Activated naive CD8-positive, alpha-beta T cell treated with anti-CD3 and anti-CD28 coated beads, Interleukin-2, amount 10 ng/mL, durations not matched to agents 7 days and 5 days (primary cell): Measurements from ENCODE around the gene MYADML2. TPM values are rescaled to one million over a fixed set of nuclear protein-coding genes. Genes with fewer than 3 reads are reported as not detected.
A peak's percentile ranks its signal among the peaks of the same experiment; 100 is the strongest.

Experiments
- ATAC-seq: fragments of 150-1000 bp; cut with Tn5 transposase; one replicate; pipeline ENCODE4 v1.10.0; 2021; ENCODE audit warnings: low read depth, moderate library complexity
- POLR2A ChIA-PET: fragments of 350-600 bp; sonication (Branson Sonifier 250); formaldehyde crosslinking; loops from one replicate; lab custom pipeline; 2021; ENCODE audit warnings: antibody characterized with exemption; lab: Charles Lee
- DNase-seq: peaks from one replicate; pipeline ENCODE4 v3.0.0; 2021
- H3K27ac Mint-ChIP-seq: one replicate; pipeline ENCODE4 v1.8.0; 2022; ENCODE audit warnings: mild to moderate bottlenecking, mixed read lengths
- H3K27me3 Mint-ChIP-seq: one replicate; pipeline ENCODE4 v1.8.0; 2022; ENCODE audit warnings: mild to moderate bottlenecking, moderate library complexity, mixed read lengths
- H3K36me3 Mint-ChIP-seq: one replicate; pipeline ENCODE4 v1.8.0; 2021; ENCODE audit warnings: mild to moderate bottlenecking, mixed read lengths
- H3K4me1 Mint-ChIP-seq: one replicate; pipeline ENCODE4 v1.8.0; 2021; ENCODE audit warnings: mixed read lengths
- H3K4me3 Mint-ChIP-seq: one replicate; pipeline ENCODE4 v1.8.0; 2022; ENCODE audit warnings: mild to moderate bottlenecking, moderate library complexity, mixed read lengths
- H3K9me3 Mint-ChIP-seq: one replicate; pipeline ENCODE4 v1.8.0; 2021; ENCODE audit warnings: mixed read lengths
- total RNA-seq, 2 experiments: library from RNA; stranded (reverse); gene quantifications; one replicate each; pipeline ENCODE4 v1.2.3, GENCODE V29; 2021

The MYADML2 gene
- total RNA-seq, 2 experiments from 2014 or later = not detected

- peaks cover 8% of the 10 kb centered on the region for H3K27me3 Mint-ChIP-seq
- no peak for ATAC-seq
- no peak for DNase-seq
- H3K27ac Mint-ChIP-seq = no peak overlapping the region
- no peak overlapping the region for H3K4me3 Mint-ChIP-seq
- no peaks in the 10 kb centered on the region for H3K4me1 Mint-ChIP-seq
- POLR2A ChIA-PET = interaction anchor here (1.4 kb wide), 1 partner anchor 70 kb away, joined by 3 read pairs; the partner anchor contains the start of gene CENPX
- no peaks in the 10 kb centered on the region for H3K36me3 Mint-ChIP-seq
- H3K9me3 Mint-ChIP-seq = no peaks in the 10 kb centered on the region
Observed at GRCh38 chr17:81951785-81952684, 5.0 kb upstream of the MYADML2 start.

- no peak for ATAC-seq
- peaks cover 8% of the 10 kb centered on the region for H3K27me3 Mint-ChIP-seq
- H3K4me1 Mint-ChIP-seq = no peaks in the 10 kb centered on the region
- H3K27ac Mint-ChIP-seq = no peak overlapping the region
- H3K4me3 Mint-ChIP-seq = no peak overlapping the region
- POLR2A ChIA-PET = no interaction called here
- no peaks in the 10 kb centered on the region for H3K9me3 Mint-ChIP-seq
- DNase-seq = no peak
- no peaks in the 10 kb centered on the region for H3K36me3 Mint-ChIP-seq
Observed at GRCh38 chr17:81950501-81950900, 3.5 kb upstream of the MYADML2 start.

- Mint-ChIP-seq H3K36me3 (no peaks in the 10 kb centered on the region), H3K9me3 (no peaks in the 10 kb centered on the region), H3K27ac (no peak overlapping the region), H3K4me1 (no peaks in the 10 kb centered on the region), H3K27me3 (peaks cover 11% of the 10 kb centered on the region), H3K4me3 (no peak overlapping the region)
- ATAC-seq = no peak
- POLR2A ChIA-PET = no interaction called here
- no peak for DNase-seq
Observed at GRCh38 chr17:81948635-81949378, 1.8 kb upstream of the MYADML2 start.

- ATAC-seq = no peak
- H3K36me3 Mint-ChIP-seq = no peaks in the 10 kb centered on the region
- DNase-seq = no peak
- H3K27me3 Mint-ChIP-seq = peaks cover 7% of the 10 kb centered on the region
- H3K9me3 Mint-ChIP-seq = no peaks in the 10 kb centered on the region
- POLR2A ChIA-PET = interaction anchor here (0.7 kb wide), 1 partner anchor 18 kb away, joined by 3 read pairs; no protein-coding TSS in a partner anchor
- no peaks in the 10 kb centered on the region for H3K4me1 Mint-ChIP-seq
- H3K27ac Mint-ChIP-seq = no peak overlapping the region
- H3K4me3 Mint-ChIP-seq = no peak overlapping the region
Observed at GRCh38 chr17:81944858-81945257, 2.2 kb downstream of the MYADML2 start.

GRCh38 chr17:81942167-81942553, 4.9 kb downstream of the MYADML2 start:
- Mint-ChIP-seq H3K4me1 (peaks cover 6% of the 10 kb centered on the region), H3K36me3 (no peaks in the 10 kb centered on the region), H3K27ac (no peak overlapping the region), H3K4me3 (no peak overlapping the region), H3K9me3 (no peaks in the 10 kb centered on the region), H3K27me3 (peaks cover 7% of the 10 kb centered on the region)
- ATAC-seq (no peak), DNase-seq (no peak)
- POLR2A ChIA-PET = interaction anchor here (0.6 kb wide), 1 partner anchor 55 kb away, joined by 3 read pairs; no protein-coding TSS in a partner anchor

- ATAC-seq = no peak
- DNase-seq = no peak
- Mint-ChIP-seq H3K36me3 (no peaks in the 10 kb centered on the region), H3K9me3 (no peaks in the 10 kb centered on the region), H3K27ac (no peak overlapping the region), H3K4me1 (peaks cover 6% of the 10 kb centered on the region), H3K4me3 (no peak overlapping the region), H3K27me3 (peaks cover 7% of the 10 kb centered on the region)
- POLR2A ChIA-PET = interaction anchor here (0.6 kb wide), 1 partner anchor 55 kb away, joined by 3 read pairs; no protein-coding TSS in a partner anchor
Observed at GRCh38 chr17:81941484-81942166, 5.4 kb downstream of the MYADML2 start.

GRCh38 chr17:81940538-81941483, 6.2 kb downstream of the MYADML2 start:
- no peaks in the 10 kb centered on the region for H3K9me3 Mint-ChIP-seq
- peaks cover 9% of the 10 kb centered on the region for H3K4me1 Mint-ChIP-seq
- no peaks in the 10 kb centered on the region for H3K36me3 Mint-ChIP-seq
- H3K27ac Mint-ChIP-seq = no peak overlapping the region
- H3K4me3 Mint-ChIP-seq = no peak overlapping the region
- ATAC-seq (no peak), DNase-seq (no peak)
- POLR2A ChIA-PET = interaction anchor here (0.6 kb wide), 1 partner anchor 286 kb away, joined by 4 read pairs; no protein-coding TSS in a partner anchor
- peaks cover 7% of the 10 kb centered on the region for H3K27me3 Mint-ChIP-seq

GRCh38 chr17:81939881-81940385, 7.1 kb downstream of the MYADML2 start:
- POLR2A ChIA-PET = interaction anchor here (0.6 kb wide), 1 partner anchor 285 kb away, joined by 4 read pairs; no protein-coding TSS in a partner anchor
- no peak overlapping the region for H3K27ac Mint-ChIP-seq
- H3K36me3 Mint-ChIP-seq = no peaks in the 10 kb centered on the region
- ATAC-seq (no peak), DNase-seq (no peak)
- peaks cover 10% of the 10 kb centered on the region for H3K4me1 Mint-ChIP-seq
- H3K27me3 Mint-ChIP-seq = peaks cover 7% of the 10 kb centered on the region
- no peak overlapping the region for H3K4me3 Mint-ChIP-seq
- H3K9me3 Mint-ChIP-seq = no peaks in the 10 kb centered on the region

- Mint-ChIP-seq H3K9me3 (no peaks in the 10 kb centered on the region), H3K4me1 (peaks cover 10% of the 10 kb centered on the region), H3K27me3 (peaks cover 7% of the 10 kb centered on the region), H3K4me3 (no peak overlapping the region), H3K36me3 (no peaks in the 10 kb centered on the region), H3K27ac (no peak overlapping the region)
- ATAC-seq = no peak
- DNase-seq = no peak
- POLR2A ChIA-PET = interaction anchor here (2.5 kb wide), 1 partner anchor 12 kb away, joined by 9 read pairs; the partner anchor contains the start of gene MAFG
Observed at GRCh38 chr17:81939218-81939617, 7.8 kb downstream of the MYADML2 start.

- no peaks in the 10 kb centered on the region for H3K9me3 Mint-ChIP-seq
- ATAC-seq (no peak), DNase-seq (no peak)
- peaks cover 2% of the 10 kb centered on the region for H3K27me3 Mint-ChIP-seq
- H3K4me3 Mint-ChIP-seq = peak overlapping the region; percentile 65
- peaks cover 19% of the 10 kb centered on the region for H3K4me1 Mint-ChIP-seq
- H3K27ac Mint-ChIP-seq = peak overlapping the region; percentile 42
- POLR2A ChIA-PET = interaction anchor here (1.5 kb wide), 1 partner anchor 9 kb away, joined by 7 read pairs; no protein-coding TSS in a partner anchor
- H3K36me3 Mint-ChIP-seq = no peaks in the 10 kb centered on the region
Observed at GRCh38 chr17:81935709-81936084, 11.3 kb downstream of the MYADML2 start.

GRCh38 chr17:81934850-81935708, 12.0 kb downstream of the MYADML2 start:
- ATAC-seq (no peak), DNase-seq (no peak)
- Mint-ChIP-seq H3K27ac (no peak overlapping the region), H3K4me3 (peak overlapping the region; percentile 65), H3K9me3 (no peaks in the 10 kb centered on the region), H3K36me3 (no peaks in the 10 kb centered on the region), H3K4me1 (peaks cover 19% of the 10 kb centered on the region), H3K27me3 (no peaks in the 10 kb centered on the region)
- POLR2A ChIA-PET = interaction anchor here (0.6 to 1.5 kb wide), 2 partner anchors 9 to 223 kb away, joined by 5 to 7 read pairs; no protein-coding TSS in a partner anchor
